Measurements from ENCODE around the gene PLAAT3. TPM values are rescaled to one million over a fixed set of nuclear protein-coding genes. Genes with fewer than 3 reads are reported as not detected.
"Not testable (repeated sequence)": the region's sequence is repeated elsewhere in the genome, so short reads cannot be mapped to it uniquely, and the experiment has no call there.

The PLAAT3 gene
- total RNA-seq, 1 donor from 2014 or later = 200 TPM

DNA sequence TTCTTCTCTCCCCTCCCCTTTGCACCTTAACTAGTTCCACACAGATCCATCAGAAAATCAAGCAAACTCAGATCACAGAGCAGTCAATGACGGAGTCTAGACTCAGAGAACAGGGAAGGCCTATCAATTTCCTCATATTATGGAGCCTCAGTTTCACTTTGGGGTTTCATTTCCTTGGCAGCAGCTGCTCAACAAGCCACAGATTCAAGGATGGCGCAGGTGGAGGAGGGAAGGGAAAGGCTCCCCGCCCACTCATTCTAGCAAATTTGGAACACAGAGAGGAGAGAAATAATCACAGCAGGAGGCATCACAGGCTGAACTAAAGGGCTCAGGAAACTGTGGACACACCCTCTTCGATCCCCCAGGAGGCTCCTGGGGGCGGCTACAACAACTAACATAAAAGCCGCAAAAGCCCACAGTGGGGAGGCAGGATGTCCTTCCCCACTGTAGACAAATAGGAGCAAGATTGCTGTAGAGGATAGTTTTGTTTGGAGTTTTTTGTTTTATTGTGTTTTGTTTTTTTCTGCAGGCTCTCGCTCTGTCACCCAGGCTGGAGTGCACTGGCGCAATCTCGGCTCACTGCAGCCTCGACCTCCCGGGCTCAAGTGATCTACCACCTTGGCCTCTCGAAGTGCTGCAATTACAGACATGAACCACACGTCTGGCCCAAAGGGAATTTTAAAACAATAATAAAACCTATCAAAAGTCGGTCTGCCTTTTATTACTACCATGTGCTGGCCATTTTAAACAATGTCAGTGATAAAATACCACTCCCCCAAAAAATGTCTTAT is 3.4 kb downstream of the PLAAT3 start:
- intact Hi-C loops (cut with DNase I) = loop anchor here (2.0 kb wide), 1 partner anchor 38 kb away; no protein-coding TSS in a partner anchor
- ATAC-seq (no peak), DNase-seq (ENCODE audit: missing footprints) (no peak)

GRCh38 chr11:63609971-63610580 is 4.2 kb downstream of the PLAAT3 start:
- intact Hi-C loops (cut with DNase I) = loop anchor here (2.0 kb wide), 1 partner anchor 37 kb away; no protein-coding TSS in a partner anchor
- DNase-seq (ENCODE audit: missing footprints) (no peak), ATAC-seq (no peak)

GRCh38 chr11:63609536-63609935 is 4.7 kb downstream of the PLAAT3 start:
- ATAC-seq = peak; percentile 69
- no peak for DNase-seq (ENCODE audit: missing footprints)
- intact Hi-C loops (cut with DNase I) = no loop called here

GRCh38 chr11:63608353-63609345 is 5.6 kb downstream of the PLAAT3 start:
- DNase-seq (ENCODE audit: missing footprints) (no peak), ATAC-seq (no peak)
- intact Hi-C loops (cut with DNase I) = no loop called here

- no peak for DNase-seq (ENCODE audit: missing footprints)
- ATAC-seq = peak; percentile 33
- intact Hi-C loops (cut with DNase I) = no loop called here
Observed at GRCh38 chr11:63603180-63603518, 11.1 kb downstream of the PLAAT3 start.

DNA sequence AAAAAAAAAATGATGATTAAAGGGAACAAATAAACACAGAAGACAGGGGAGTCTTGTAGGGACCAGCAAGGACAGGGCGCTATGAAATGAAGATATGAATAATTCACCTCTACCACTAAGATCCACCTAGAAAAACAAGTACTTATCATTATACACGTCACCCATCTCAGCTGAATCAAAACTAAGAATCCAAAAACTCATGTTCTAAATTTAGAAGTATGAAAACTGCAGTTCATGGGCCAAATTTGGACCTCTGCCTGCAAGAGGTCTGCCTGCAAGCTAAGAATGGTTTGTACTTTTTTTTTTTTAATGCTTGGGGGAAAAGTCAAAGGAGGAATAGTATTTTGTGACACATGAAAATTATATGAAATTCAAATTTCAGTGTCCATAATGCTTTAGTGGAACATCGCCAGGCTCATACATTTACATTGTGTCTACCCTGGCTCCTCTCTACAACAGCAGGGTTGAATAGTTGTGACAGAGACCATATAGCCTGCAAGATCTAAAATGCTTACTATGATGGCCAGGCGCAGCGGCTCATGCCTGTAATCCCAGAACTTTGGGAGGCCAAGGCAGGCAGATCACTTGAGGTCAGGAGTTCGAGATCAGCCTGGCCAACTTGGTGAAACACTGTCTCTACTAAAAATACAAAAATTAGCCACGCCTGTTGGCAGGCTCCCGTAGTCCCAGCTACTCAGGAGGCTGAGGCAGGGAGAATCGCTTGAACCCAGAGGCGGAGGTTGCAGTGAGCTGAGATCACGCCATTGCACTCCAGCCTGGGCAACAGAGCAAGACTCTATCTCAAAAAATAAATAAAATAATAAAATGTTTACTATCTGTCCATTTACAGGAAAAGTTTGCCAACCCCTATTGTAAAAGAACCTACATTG is 11.7 kb downstream of the PLAAT3 start:
- ATAC-seq; DNase-seq (ENCODE audit: missing footprints); intact Hi-C loops (cut with DNase I): not testable (repeated sequence)

DNA sequence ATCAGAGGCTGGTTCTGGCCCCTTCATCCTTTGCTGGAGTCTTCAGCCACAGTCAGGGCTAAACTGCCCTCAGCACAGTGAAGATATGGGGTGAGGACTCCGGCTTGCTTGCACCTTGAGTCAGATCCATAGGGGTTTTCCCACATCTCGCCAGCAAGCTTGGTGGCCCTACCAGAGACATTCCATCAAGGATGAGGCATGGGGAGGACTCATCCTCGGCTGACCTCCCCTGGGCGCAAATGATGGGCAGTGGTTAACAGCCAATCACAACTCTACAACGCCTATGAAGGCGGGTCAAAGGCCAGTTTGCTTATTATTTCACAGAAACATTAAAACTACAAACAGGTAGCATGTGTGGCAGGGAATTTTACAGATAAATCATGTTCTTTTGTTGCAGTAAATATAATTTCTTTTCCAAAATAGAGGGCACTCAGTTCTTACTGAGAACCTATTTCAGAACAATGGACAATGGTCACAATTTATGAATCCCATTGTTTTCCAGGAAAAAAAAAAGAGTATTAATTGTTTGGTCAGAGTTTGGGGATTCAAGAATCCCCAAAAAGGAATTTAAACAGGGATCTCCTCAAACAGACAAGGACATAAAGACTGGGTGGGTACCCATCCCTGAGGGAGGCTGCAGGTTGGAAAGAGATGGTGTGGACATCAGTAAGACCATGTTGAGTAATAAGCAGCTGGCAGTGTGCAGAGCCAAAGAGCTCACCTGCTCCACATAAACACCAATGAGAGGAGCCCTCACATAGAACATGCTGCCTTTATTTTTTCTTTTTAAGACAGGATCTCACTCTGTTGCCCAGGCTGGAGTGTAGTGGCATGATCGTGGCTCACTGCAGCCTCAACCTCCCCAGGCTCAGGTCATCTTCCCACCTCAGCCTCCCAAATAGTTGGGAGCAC is 14.8 kb downstream of the PLAAT3 start:
- no peak for DNase-seq (ENCODE audit: missing footprints)
- intact Hi-C loops (cut with DNase I) = no loop called here
- no peak for ATAC-seq

DNA sequence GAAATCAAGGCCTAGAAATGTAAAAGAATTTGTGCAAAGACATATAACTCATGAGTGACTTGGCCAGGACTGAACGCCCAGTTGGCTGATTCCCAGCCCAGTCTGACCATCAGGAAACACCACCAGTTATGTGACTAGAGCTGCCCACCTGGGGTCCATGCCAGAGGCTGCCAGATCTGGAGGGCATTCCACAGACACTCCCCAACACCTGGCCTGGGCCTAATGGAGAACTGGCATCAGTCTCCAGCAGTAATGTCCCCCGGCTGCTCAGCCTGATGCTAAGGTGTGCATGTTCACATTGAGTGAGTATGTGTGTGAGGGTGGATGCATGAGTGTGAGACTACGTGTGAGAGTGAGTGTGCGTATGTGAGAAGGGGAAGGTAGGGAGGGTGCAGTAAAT is 15.7 kb downstream of the PLAAT3 start:
- no peak for ATAC-seq
- no peak for DNase-seq (ENCODE audit: missing footprints)
- intact Hi-C loops (cut with DNase I) = no loop called here

GRCh38 chr11:63595296-63595695 is 18.9 kb downstream of the PLAAT3 start:
- ATAC-seq = no peak
- no peak for DNase-seq (ENCODE audit: missing footprints)
- intact Hi-C loops (cut with DNase I) = no loop called here

DNA sequence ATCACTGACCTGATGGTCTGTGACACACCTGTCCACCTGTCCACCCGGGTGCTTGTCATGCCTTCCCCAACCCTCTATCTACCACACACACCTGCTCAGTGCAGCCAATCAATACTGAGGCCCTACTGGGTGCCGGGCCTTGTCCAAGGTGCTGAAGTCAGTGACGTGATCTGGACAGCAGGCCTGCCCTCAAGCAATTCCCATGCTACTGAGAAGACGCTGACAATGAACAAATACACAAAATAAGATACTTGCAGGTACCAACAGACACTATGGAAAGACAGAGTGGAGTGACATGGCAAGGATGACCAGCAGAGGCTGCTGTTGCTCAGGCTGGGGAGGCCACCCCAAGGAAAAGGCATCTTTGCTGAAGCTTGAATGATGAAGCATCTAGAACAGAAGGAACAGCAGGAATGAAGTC is 21.2 kb downstream of the PLAAT3 start:
- intact Hi-C loops (cut with DNase I) = no loop called here

GRCh38 chr11:63590024-63590788 is 24.0 kb downstream of the PLAAT3 start:
- ATAC-seq = peak; percentile 18

More for the DNA sequence above, 21.2 kb downstream of the PLAAT3 start:
- ATAC-seq (no peak), DNase-seq (ENCODE audit: missing footprints) (no peak)

GRCh38 chr11:63589000-63589399 is 25.2 kb downstream of the PLAAT3 start:
- intact Hi-C loops (cut with DNase I) = no loop called here
- no peak for DNase-seq (ENCODE audit: missing footprints)
- ATAC-seq = no peak

More at GRCh38 chr11:63590024-63590788, 24.0 kb downstream of the PLAAT3 start:
- DNase-seq (ENCODE audit: missing footprints) = no peak
- intact Hi-C loops (cut with DNase I) = no loop called here

- ATAC-seq = no peak
- intact Hi-C loops (cut with DNase I) = no loop called here
Observed at GRCh38 chr11:63586451-63587166, 27.6 kb downstream of the PLAAT3 start.

GRCh38 chr11:63583357-63583677 is 30.9 kb downstream of the PLAAT3 start:
- ATAC-seq (no peak), DNase-seq (ENCODE audit: missing footprints) (no peak)
- intact Hi-C loops (cut with DNase I) = no loop called here

More at GRCh38 chr11:63586451-63587166, 27.6 kb downstream of the PLAAT3 start:
- DNase-seq (ENCODE audit: missing footprints) = no peak

DNA sequence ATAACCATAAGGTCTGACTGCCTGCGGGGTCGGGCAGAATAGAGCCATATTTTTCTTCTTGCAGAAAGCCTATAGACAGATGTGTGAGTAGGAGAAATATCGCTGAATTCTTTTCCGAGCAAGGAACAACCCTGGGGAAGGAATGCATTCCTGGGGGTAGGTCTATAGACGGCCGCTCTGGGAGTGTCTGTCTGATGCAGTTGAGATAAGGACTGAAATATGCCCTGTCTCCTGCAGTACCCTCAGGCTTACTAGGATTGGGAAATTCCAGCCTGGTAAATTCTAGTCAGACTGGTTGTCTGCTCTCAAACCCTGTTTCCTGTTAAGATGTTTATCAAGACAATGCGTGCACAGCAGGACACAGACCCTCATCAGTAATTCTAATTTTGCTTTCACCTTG is 33.0 kb downstream of the PLAAT3 start:
- ATAC-seq; DNase-seq (ENCODE audit: missing footprints); intact Hi-C loops (cut with DNase I): not testable (repeated sequence)

DNA sequence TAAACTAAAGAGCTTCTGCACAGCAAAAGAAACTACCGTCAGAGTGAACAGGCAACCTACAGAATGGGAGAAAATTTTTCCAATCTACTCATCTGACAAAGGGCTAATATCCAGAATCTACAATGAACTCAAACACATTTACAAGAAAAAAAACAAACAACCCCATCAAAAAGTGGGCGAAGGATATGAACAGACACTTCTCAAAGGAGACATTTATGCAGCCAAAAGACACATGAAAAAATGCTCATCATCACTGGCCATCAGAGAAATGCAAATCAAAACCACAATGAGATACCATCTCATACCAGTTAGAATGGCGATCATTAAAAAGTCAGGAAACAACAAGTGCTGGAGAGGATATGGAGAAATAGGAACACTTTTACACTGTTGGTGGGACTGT is 35.4 kb downstream of the PLAAT3 start:
- DNase-seq (ENCODE audit: missing footprints); intact Hi-C loops (cut with DNase I); ATAC-seq: not testable (repeated sequence)
